OCI-LY7 (cell line): ENCODE measurements around the gene HEPACAM2.

Source experiments
- CTCF ChIP-seq: fragments of 200-600 bp; sonication (generic); conservative IDR thresholded peaks from 2 replicates; pipeline ENCODE4 v1.5.1; 2014; ENCODE audit warnings: mild to moderate bottlenecking, antibody characterized with exemption, low read length, moderate library complexity, mixed read lengths
- EZH2phosphoT487 ChIP-seq: fragments of 200-600 bp; sonication (generic); IDR thresholded peaks from 2 replicates; pipeline ENCODE4 v1.6.1; 2018; ENCODE audit warnings: low read depth, borderline replicate concordance, mild to moderate bottlenecking, mixed run types, antibody characterized with exemption, low read length, moderate library complexity, mixed read lengths

- TF ChIP-seq CTCF (no peak), EZH2phosphoT487 (no peak)
Measured at GRCh38 chr7:93185303-93186027, 40.8 kb downstream of the HEPACAM2 start.
